Stomach (tissue), 9 donors: ENCODE measurements around the gene SETX. TPM values are rescaled to one million over a fixed set of nuclear protein-coding genes. Genes with fewer than 3 reads are reported as not detected.

ENCODE experiments used
- DNase-seq, 2 donors: peaks; one replicate each; pipeline versions ENCODE4 v3.0.0 to v3.0.0-alpha.2; 2013 to 2019
- H3K27ac ChIP-seq, 5 donors: fragments of 200-600 bp in 4 of 5; sonication (generic) in 4 of 5; one replicate each; pipeline ENCODE4 v1.5.1; 2013 to 2019; ENCODE audit warnings: mild to moderate bottlenecking in 1 of 5, moderate library complexity in 1 of 5
- H3K27me3 ChIP-seq, 3 donors: fragments of 200-600 bp; sonication (generic); one replicate each; pipeline ENCODE4 v1.5.1; 2017 to 2019; ENCODE audit warnings: mixed run types in 1 of 3
- H3K36me3 ChIP-seq, 4 donors: fragments of 200-600 bp; sonication (generic); 1 replicate in 3 of 4; 2 replicates in 1 of 4; pipeline ENCODE4 v1.5.1; 2016 to 2019
- H3K4me1 ChIP-seq, 4 donors: fragments of 200-600 bp; sonication (generic); one replicate each; pipeline ENCODE4 v1.5.1; 2016 to 2019
- H3K4me3 ChIP-seq, 4 donors: fragments of 200-600 bp; sonication (generic) in 3 of 4; one replicate each; pipeline ENCODE4 v1.5.1; 2016 to 2019; ENCODE audit warnings: mild to moderate bottlenecking in 1 of 4
- H3K9me3 ChIP-seq, 4 donors: fragments of 200-600 bp; sonication (generic); one replicate each; pipeline ENCODE4 v1.5.1; 2016 to 2019
- CTCF ChIP-seq, 7 experiments: fragments of 450-650 bp in 4 of 7; fragments of 200-600 bp in 3 of 7; sonication (generic) in 3 of 7; IDR thresholded peaks; one replicate each; pipeline ENCODE4 v1.5.1; 2016 to 2019; ENCODE audit warnings: antibody characterized with exemption in 7 of 7, control low read depth in 2 of 7, mild to moderate bottlenecking in 1 of 7
- EP300 ChIP-seq: sonication (generic); formaldehyde crosslinking; IDR thresholded peaks from one replicate; pipeline ENCODE4 v1.6.1; 2017; ENCODE audit warnings: antibody characterized with exemption
- POLR2A ChIP-seq, 4 donors: fragments of 450-650 bp; IDR thresholded peaks; one replicate each; pipeline ENCODE4 v1.6.1; 2016; ENCODE audit warnings: antibody characterized with exemption in 4 of 4, control low read depth in 2 of 4, mild to moderate bottlenecking in 1 of 4, moderate library complexity in 1 of 4
- POLR2AphosphoS5 ChIP-seq, 3 donors: sonication (generic); formaldehyde crosslinking; IDR thresholded peaks; one replicate each; pipeline ENCODE4 v1.6.1; 2016; ENCODE audit warnings: antibody characterized with exemption in 3 of 3
- WGBS, 5 donors: extraction: QIAGEN DNeasy Blood & Tissue Kit in 3 of 5; methylation state at CpG; one replicate each; pipeline versions ENCODE4 v1.1.5 to v1.1.7; 2013 to 2018; 5-methylcytosine and 5-hydroxymethylcytosine counted together
- intact Hi-C: fragments of 100-400 bp; cut with DNase I; formaldehyde crosslinking; loops from one replicate; pipeline ENCODE4 v1.15.1; 2023; ENCODE audit warnings: low total_unique reads
- polyA plus RNA-seq, 3 donors: library from polyadenylated mRNA; stranded (reverse); fragments of 200-250 nt; gene quantifications; one replicate each; pipeline ENCODE4 v1.2.3, GENCODE V29; 2013
- total RNA-seq, 5 donors: library from RNA; depleted of rRNA; stranded (reverse); fragments of >200 nt; gene quantifications; one replicate each; pipeline versions ENCODE4 v1.1.0 to v1.2.3, GENCODE V29; 2014 to 2016
- donor health status: healthy with polysubstance abuse.
- donor health status: Bipolar disorder and iron deficiency.
- donor health status: healthy.

Gene SETX
- total and polyA plus RNA-seq, 8 donors = 7.9 to 96.7 (median 34.6) TPM

DNA sequence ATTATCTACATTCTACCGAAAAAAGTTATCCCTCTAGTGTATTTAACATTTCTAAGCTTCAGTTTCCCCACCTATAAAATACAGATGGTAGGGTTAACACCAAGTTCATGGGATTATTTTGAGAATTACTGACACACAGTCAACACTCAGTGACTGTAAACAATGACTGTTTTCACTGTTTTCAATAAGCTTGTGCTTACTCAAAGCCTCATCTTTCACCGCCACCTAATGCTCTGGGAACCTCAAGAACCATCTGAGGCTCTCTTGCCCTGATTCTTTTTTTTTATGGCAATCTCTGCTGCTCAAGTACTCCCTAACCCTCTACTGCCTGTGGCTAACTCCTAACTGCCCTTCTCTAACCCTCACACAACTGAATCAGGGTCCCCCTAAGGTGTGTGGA, 59.6 kb downstream of the SETX start:
- H3K4me1 ChIP-seq = peaks cover 0 to 3% (median 0%) of the 10 kb centered on the region in 4 donors
- no peak overlapping the region for H3K27ac ChIP-seq
- intact Hi-C loops = no loop called here
- no peaks in the 10 kb centered on the region for H3K27me3 ChIP-seq
- no peak overlapping the region for H3K4me3 ChIP-seq
- no peak for TF ChIP-seq POLR2AphosphoS5 (IDR thresholded peaks at IDR 0.05)
- TF ChIP-seq EP300 = no peak
- no peak for TF ChIP-seq POLR2A (IDR thresholded peaks at IDR 0.05)
- no peak for TF ChIP-seq CTCF (IDR thresholded peaks at IDR 0.05)
- 91 to 96% (median 94%) methylated on average over 2 of the region's 2 CpGs for WGBS, 5 donors
- peaks cover 62 to 98% (median 96%) of the 10 kb centered on the region in 4 donors for H3K36me3 ChIP-seq
- no peaks in the 10 kb centered on the region for H3K9me3 ChIP-seq
- DNase-seq = no peak

DNA sequence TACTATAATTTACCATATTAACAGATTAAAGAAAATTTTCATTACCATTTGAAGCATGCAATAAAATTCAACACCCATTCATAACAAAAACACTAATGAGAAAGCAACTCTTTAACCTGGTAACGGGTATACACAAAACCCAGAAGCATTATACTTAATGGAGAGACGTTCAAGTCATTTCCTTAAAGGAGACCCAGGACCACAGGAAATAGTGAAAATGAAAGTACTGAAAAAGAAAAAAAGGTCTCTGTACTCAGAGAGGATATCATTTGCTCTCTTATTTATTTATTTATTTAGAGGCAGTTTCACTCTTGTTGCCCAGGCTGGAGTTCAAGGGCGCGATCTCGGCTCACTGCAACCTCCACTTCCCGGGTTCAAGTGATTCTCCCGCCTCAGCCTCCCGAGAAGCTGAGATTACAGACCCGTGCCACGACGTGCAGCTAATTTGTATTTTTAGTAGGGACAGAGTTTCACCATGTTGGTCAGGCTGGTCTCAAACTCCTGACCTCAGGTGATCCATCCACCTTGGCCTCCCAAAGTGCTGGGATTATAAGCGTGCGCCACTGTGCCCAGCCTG, 61.6 kb downstream of the SETX start:
- H3K4me1 ChIP-seq = peaks cover 3 to 13% (median 9%) of the 10 kb centered on the region in 4 donors
- TF ChIP-seq EP300 = no peak
- TF ChIP-seq POLR2AphosphoS5 (IDR thresholded peaks at IDR 0.05) = no peak
- TF ChIP-seq POLR2A (IDR thresholded peaks at IDR 0.05) = no peak
- no peak for TF ChIP-seq CTCF (IDR thresholded peaks at IDR 0.05)
- intact Hi-C loops = no loop called here
- no peak overlapping the region for H3K27ac ChIP-seq
- no peaks in the 10 kb centered on the region for H3K27me3 ChIP-seq
- no peak for DNase-seq
- no peaks in the 10 kb centered on the region for H3K9me3 ChIP-seq
- H3K36me3 ChIP-seq = peaks cover 47 to 96% (median 92%) of the 10 kb centered on the region in 4 donors
- 86 to 94% (median 92%) methylated on average over 13 of the region's 13 CpGs for WGBS, 5 donors
- no peak overlapping the region for H3K4me3 ChIP-seq

DNA sequence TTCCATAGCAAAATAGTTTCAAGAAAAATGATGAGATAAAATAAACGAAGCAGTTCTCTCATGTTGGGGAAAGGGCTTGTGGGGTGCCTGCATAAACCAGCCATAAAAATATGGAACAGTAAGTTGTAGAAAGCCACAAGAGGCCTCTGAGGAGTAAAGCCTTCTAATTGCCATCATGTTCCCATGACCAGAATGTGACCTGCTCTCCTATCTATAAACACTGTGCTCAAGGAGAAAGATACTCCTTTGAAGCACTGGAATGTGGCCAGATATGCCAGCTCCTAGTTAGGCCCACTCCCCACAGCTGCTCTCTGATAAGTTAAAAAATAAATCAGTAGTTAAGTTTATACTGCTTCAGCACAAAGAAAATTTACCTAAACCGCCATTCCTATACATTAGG, 65.8 kb downstream of the SETX start:
- intact Hi-C loops = no loop called here
- peaks cover 48 to 96% (median 92%) of the 10 kb centered on the region in 4 donors for H3K36me3 ChIP-seq
- peak in 1 of 2 donors; percentile 18 for DNase-seq

DNA sequence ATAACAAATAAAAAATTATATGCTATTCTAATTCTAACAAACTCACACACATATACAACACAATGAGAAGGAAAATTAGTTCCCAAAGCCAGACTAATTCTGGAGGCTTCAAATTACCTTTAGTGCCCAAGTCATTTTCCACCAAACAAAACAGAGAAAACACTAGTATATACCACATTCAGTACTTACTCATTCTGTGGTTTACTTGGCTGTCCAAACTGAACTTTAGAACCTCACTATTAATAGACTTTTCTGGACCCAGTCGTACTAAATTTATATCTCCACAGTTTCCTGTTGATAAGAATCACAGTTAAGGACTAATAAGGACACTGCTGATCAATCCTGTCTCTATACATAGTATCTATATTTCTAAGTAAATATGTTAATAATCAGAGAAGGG, 66.4 kb downstream of the SETX start:
- Histone ChIP-seq H3K27me3 (no peaks in the 10 kb centered on the region), H3K36me3 (peaks cover 48 to 96% (median 92%) of the 10 kb centered on the region in 4 donors), H3K4me3 (no peak overlapping the region), H3K27ac (no peak overlapping the region), H3K9me3 (no peaks in the 10 kb centered on the region), H3K4me1 (peaks cover 2 to 15% (median 11%) of the 10 kb centered on the region in 4 donors)
- DNase-seq = no peak
- intact Hi-C loops = no loop called here
- no peak for TF ChIP-seq POLR2A (IDR thresholded peaks at IDR 0.05)
- no peak for TF ChIP-seq EP300
- no peak for TF ChIP-seq POLR2AphosphoS5 (IDR thresholded peaks at IDR 0.05)
- TF ChIP-seq CTCF (IDR thresholded peaks at IDR 0.05) = no peak
- 2 to 13% (median 7%) methylated on average over 1 of the region's 1 CpG for WGBS, 5 donors

More for the DNA sequence above, 65.8 kb downstream of the SETX start:
- H3K4me3 ChIP-seq = no peak overlapping the region
- peak overlapping the region in 1 of 5 donors; percentile 20 for H3K27ac ChIP-seq
- H3K4me1 ChIP-seq = peaks cover 3 to 15% (median 11%) of the 10 kb centered on the region in 4 donors
- TF ChIP-seq EP300 (no peak), POLR2AphosphoS5 (IDR thresholded peaks at IDR 0.05) (no peak), CTCF (IDR thresholded peaks at IDR 0.05) (no peak), POLR2A (IDR thresholded peaks at IDR 0.05) (no peak)
- H3K27me3 ChIP-seq = no peaks in the 10 kb centered on the region
- WGBS, 5 donors = 54 to 59% (median 56%) methylated on average over 2 of the region's 2 CpGs
- no peaks in the 10 kb centered on the region for H3K9me3 ChIP-seq
